GM19438 (cell line): ENCODE results near the gene DR1.

Experiments used
- ATAC-seq: cut with Tn5 transposase; IDR thresholded peaks from one replicate; pipeline ENCODE4 v1.9.1; 2021; ENCODE audit warnings: low read depth; ENCODE audit not compliant: unreplicated experiment

DR1 gene

DNA sequence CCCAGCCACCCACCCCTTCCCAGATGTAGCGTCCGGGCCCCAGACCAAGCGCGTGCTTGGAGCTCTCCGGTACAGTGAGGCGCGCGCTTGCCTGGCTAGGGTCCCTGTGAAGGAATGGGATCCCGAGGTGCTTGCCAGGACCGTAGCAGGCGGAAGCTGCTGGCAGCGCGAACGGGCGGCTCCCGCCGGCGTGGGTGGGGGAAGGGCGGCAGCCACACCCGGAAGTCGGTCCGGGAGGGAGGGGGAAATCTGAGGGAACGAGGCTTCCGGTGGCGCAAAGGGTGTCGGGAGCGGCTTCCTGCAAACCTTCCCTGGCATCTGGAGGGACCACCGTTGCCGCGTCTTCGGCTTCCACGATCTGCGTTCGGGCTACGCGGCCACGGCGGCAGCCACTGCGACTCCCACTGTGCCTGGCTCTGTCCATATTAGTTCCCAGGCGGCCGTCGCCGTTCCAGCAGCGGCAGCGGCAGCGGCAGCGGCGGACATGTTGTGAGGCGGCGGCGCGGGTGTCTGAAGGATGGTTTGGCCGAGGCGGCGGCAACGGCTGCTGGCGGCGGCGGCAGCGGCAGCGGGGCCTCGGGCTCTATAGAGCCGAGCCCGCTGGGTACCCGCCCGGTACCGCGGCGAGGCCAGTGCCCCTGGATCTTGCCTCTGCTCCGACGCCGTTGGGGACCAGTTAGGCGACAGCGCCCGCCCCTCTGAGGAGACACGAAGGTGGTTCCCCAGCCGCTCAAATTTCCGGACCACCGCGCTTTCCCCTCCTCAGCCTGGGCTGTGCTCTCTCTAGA is at the start of gene DR1:
TSS of gene DR1 (plus strand) at position 275 of the 788 bp plus-strand sequence. CDS start 739 bp downstream, outside the sequence.
- ATAC-seq: peak; percentile 74

DNA sequence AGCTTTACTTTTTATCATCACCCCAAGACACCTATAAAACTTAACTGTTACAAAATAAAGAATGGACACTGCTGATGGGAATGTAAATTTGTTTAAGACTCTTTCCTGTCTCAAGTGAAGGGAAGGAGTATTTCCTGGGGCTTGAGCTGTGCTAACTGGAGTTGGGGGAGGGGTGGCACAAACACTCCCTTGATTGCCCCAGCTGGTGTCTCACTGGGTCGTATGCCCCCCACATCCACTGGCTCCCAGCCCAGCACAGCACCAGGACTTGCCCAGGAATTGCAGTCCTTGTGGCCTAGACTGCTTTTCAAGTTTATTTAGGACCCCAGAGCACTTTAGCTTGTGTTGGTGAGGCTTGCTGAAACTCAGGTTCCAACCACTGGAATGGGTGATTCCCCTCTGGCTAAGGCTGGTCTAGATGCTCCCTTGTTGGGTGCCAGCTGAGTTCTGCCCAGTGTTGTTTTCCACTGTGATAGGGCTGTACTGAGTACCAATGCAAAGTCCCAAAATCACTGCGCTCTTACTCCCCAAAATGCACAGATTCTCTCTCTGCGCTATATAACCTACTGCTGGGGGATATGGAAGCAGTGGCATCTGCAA is 49.1 kb upstream of the DR1 start:
- no peak for ATAC-seq

DNA sequence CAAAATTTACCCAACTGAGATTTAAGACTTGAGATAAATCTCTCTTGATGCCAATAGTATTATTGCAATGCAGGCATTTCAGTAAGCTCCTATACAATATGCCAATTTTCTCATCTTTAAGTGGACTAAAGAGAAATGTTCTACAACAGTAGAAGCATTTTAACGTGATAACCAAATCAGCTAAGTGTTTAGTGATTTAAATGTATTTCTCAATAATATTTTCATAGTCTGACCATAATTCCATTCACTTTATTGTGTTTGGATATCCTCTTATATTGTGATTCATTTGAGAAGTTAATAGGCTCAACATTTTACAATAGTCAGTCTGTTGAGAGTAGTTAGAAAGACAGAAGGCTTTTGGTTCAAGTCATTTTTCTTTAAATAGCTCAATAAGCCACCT is 44.6 kb upstream of the DR1 start:
- no peak for ATAC-seq

DNA sequence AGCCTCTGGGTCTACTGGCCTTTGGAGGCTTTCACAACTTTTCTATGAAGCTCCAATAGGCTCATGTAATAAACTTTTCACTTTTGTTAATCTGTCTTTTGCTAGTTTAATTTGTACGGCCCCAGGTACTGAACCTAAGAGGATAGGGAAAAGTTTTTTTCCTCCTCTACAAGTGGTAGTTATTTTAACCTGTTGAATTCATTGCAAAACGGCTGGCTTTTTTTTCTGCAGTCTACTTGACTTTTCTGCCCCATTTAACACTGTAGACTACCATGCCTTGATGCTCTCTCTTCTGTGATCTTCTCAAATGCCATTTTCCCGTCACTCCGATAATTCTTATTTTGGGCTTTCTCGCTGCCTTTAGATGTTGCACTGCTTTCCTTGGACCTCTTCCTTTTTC is 43.6 kb upstream of the DR1 start:
- no peak for ATAC-seq

DNA sequence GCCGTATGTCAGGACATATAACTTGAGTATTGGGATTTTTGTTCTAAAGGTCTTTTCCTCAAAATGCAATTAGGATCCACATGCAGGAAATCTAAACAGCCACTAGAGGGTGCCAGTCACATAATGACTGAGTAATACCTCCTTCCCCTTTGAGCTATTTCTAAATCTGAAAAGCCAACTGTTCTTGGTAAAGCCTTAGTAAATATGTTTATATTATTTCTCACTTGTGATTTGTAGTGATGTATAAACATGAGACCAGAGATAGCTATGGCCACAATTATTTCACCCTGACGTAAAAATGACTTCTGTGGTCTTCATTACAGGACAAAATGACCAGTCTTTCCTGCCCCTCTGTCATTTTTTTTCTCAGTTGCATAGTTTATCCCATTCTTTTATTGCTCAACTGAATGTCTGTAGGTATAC is 41.0 kb upstream of the DR1 start:
- ATAC-seq: peak; percentile 64

DNA sequence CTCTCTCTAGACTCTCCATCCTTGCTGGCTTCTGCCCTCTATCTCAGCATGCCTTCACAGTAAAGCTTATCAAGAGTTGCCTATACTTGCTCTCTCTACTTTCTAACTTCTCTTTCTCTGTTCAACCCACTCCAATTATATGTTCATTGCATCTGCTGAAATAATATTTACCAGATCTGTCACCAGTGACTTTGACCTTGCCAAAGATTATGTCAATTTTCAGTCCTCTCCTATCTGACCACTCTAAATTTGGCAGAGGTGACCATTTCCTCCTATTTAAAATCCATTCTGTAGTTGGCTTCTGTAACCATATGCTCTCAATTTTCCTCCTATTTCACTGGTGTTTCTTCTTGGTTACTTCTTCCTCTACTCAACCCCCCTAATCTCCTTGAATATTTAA is 38.8 kb upstream of the DR1 start:
- ATAC-seq: no peak

DNA sequence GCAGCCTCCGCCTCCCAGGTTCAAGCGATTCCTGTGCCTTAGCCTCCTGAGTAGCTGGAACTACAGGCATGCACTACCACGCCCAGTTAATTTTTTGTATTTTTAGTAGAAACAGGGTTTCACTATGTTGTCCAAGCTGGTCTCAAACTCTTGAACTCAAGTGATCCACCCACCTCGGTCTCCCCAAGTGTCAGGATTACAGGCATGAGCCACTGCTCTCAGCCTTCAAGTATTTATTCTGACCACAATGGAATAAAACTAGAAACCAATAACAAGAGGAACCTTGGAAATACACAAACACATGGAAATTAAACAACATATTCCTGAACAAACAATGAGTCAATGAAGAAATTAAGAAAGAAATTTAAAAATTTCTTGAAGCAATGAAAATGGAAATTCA is 32.7 kb upstream of the DR1 start:
- ATAC-seq: no peak

DNA sequence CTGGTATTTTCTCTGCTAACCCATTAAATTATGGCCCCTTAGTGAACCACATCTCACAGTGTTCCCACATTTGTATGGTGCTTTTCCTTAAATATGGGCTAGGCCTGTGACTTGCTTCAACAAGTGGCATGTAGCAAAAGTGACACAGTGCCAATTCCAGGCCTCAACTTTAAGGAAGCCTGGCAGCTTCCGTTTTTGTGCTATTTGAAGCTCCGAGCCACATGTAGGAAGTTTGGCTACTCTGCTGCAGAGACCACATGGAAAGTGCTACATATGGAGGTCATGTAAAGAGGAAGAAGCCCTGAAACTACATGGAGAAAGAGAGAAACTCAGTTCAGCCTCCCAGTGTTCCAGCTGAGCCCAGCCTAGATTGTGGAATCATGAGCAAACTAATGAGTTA is 28.5 kb upstream of the DR1 start:
- no peak for ATAC-seq

DNA sequence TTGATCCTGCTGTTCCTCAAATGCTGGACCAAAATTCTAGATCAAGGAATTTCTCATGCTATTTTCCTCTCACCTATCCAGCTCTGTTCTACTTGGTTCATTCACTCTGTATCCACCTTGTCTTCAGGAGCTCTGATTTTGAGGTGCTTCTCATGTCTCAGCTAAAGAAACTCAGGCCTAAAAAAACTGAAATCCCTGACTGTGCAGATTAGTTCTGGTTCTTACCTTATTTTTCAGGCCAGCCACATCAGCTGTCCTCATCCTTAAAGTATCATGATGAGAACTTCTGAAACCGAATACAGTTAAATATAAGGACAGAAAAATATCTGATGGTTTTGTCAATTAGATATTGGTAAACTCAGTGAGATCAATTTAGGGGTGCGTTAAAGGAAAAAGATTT is 27.8 kb upstream of the DR1 start:
- ATAC-seq: no peak

DNA sequence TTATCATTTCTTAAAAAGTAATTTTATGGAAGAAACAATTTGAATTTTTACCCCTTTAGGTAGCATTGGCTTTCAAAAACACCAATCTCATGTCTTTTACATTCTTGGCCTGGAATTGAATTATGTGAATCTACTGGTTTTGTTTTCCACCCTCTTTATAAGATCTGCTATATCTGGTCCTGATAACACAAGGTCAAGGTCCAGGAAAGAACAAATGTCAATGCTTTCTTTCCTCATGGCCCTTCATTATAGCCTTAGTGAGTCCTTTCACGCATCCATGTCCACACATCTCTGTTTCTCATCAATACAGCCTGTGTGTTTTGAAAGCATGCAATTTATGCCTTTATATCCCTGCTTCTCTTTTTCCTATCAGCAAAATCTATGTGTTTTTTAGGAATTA is 24.0 kb upstream of the DR1 start:
- no peak for ATAC-seq

DNA sequence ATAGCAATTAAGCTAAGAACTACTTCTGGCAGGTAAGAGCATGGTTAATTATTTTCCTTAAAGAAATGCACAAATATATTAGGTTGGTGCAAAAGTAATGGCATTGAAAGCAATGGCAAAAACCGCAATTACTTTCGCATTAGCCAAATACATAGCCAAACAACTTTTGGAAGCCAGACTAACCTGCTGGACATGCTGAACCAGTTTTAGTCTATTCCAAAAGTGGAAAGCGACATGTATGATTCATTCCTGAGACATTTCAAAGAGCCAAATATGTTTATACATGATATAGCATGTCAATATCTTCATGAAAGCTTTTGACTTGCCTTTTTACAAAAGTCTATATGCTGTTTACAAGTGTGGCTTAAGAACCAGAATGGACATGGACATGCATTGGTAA is 23.4 kb upstream of the DR1 start:
- ATAC-seq: no peak

DNA sequence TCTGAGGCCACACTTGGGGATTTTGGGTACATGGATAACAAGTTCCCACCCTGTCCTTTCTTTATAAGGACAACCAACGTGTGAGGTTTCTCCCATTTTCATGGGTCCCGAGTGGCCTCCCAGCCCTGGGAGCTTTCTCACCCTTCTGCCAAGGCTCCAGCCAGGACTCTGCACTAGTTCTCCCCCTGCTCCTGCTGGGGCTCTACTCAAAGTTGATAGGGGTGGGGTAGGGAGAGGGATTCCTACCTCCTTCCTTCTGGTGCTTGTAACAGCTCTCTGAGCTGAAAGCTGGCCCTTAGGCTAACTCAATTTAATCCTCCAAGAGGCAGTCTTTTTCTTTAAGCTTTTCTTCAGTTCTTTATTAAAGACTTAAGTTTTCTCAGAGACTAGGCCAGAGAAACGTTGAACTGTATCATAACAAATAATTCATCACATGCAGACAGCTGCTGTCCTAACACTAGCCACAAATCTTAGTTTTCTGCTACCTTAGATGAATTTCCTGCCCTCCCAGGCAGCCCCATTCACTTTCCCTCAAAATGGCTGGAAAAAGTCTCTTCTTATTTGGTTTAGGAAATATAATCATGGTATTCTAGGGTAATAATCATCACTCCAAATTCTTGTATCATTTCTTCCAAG is 22.4 kb upstream of the DR1 start:
- no peak for ATAC-seq

DNA sequence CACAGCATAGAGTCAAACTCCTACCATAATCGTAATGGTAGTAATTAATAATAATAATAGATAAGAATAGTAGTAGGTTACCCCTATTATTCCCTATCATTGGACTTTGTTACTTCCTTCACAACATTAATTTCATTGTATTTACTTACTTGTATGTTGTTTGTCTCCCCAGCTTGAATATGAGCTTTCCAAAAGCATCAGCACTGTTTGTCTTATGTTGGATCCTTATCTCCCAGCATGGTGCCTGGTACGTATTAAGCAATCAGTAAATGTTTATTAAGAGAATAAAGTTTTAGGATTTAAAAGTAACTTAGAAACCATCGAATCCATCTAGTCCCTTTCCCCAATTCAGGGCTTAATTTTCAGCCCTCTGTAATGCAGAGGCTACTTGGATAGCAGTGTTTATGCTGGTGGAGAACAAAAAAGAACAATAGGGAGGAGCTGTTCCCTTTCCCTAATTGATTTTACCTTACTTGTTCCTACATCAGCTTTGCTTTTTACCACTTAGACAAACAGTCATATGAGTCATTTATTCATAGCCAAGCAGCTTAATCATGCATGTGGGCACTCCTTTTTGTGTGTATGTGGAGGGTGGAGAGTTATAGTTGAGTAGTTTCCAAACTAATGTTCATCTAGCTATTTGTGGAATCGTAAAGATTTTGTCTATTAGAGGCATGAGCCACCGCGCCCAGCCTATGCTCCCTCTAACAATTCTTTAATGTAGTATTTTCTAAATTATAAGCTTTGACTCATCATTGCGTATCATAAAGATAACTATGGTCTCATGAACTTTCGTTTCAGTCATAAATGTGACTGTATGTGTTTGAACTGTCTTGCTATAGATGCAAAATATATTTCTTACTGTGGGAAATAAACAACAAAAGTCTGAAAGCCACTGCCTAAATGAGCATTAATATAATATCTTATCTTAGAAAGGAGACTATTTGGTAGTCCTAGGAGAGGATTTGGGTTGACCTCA is 20.9 kb upstream of the DR1 start:
- ATAC-seq: no peak

DNA sequence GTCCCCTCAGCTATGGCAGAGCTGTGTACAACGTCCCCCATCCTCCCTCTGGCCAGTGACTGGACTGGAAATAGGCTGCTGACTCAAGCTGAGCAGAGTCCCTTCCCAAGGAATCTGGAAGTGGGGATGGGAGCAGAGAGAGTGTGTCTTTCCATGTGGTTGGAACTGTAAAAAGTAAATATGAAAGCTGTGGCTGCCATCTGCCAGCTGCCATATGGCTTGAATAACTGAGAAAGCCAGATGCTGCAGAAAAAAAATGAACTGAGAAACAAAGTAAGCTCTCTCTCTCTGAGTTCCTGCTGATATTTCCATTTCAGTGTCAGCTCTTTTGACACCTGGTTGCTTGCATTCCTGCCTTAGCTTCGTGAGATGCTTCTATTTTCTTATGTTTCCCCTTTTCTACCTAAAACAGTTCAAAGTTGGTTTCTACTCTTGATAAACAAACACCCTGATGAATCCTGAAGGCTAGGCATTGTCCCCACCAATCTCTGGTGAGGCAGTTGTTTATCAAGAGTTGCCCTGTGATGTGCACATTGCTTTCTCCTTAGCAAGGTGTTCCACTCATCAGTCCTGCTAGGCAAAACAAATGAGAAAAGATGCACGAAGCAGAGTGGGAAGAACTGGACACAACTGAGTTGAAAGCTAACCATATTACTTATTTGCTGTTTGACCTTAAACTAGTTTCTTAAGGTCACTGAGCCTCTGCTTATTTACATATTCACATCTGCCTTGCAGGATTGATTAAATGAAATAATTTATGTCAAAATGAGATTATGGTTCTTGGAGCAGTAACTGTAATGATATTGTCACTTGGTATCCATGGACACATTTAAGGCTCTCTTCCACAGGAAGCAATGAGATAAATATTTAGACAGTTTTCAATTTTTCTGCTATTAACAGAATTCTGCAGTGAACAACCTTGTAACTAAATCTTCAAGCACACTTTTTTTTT is 16.6 kb upstream of the DR1 start:
- peak; percentile 85 for ATAC-seq

DNA sequence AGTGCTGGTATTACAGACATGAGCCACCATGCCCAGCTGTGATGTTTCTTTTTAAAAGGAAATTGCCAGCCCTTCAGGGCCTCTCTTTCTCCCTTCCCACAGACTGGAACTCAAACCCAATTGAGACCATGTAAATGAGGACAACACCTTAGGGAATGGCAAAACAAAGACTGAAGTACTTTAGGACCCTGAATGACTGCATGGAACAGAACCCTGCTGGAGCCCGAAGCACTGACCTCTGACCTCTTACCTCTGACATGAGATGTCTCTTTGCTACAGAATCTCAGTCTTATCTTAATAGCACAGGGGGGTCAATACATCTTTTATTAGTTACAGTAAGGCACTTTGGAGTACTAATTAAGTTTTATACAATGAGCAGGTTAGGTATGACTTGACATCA is 15.5 kb upstream of the DR1 start:
- no peak for ATAC-seq

DNA sequence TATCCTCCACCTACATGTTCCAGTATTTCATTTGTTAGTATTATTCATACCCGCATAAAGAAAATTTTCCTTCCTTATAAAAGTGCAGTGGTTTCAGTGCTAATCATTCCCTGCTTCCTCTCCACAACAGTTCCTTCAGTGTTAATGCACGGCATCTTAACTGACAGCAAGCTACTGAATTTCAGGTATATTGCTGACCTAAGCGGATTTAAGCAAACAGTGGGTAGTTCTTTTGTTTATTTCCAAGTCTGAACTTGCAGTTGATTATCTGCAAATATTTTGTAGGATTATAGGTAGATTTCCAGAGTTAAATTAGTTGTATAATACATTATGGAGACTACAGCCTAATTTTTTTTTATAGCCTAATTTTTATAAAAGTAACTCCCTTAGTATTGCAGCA is 15.1 kb upstream of the DR1 start:
- no peak for ATAC-seq

DNA sequence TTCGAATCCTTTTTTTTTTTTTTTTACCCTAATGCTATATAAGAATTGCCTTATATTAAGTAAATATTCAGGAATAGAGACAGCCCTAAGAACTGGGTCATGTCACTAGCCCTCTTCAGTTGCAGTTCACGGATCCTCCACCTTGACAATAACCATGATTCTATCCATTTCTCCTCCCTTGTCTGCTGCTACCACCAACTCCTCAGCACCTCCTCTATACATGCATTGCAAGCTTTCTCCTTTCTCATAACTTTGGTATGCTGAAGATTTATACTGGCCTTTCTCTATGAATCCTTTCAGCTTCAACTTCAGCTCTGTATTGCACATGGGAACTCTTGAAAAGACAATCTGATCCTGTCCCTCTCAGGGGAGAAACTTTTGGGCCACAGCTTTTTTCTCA is 14.3 kb upstream of the DR1 start:
- no peak for ATAC-seq

DNA sequence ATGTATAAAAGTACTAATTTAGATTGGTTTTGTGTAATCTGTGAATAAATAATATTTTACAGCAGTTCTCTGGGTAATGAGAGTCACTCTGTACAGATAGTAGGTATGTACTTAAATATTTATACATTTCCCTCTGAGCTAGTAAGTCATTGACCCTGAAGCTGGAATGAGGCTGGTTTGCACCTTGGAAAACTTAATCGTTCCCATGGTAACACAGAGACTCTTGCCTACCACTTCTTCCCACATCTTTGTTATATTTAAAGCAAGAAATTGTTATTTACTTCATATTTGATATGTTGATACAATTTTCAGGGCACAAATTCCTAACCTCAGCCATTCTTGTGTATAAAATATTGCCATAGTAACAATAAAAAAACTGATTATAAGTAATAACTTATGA is 13.3 kb upstream of the DR1 start:
- no peak for ATAC-seq

DNA sequence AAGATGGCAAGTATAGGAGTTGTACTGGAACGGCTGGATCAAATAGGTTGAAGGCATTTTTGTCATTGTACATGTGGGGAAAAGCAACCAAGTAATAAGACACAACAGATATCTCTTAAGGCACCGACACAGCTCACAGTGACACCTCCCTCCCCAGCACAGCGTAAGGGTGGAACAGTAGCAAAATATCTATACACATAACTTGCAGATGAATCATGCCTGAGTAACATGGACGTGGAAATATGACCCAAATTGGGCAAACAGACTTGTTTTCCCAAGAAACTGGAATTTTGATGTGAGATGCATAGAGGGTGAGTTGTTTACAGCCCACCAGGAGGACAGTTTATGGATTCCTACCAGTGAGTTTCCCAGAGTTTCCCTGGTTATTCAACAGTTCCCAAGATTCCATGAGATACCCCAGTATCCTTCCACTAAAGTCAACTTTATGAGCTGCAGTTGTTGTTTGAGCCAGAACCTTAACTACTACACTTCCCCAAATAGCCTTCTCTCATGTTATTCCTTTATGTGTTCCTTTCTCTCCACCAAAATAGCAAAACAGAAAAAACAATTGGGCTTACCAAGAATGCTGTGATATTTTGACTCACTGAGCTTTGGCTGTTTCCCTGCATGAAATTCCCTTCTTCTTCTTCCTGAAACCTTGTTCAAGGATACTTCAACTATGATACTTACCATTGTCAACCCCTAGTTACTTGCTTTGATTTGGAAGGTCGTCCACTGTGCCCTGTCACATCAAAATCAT is 7.1 kb upstream of the DR1 start:
- ATAC-seq: no peak
